Nephron progenitor cell (in vitro differentiated cells): Measurements from ENCODE around the gene SIRT1.

Source experiments
- DNase-seq: peaks from one replicate; pipeline ENCODE4 v3.0.0; 2021
- H3K27ac Mint-ChIP-seq: 2 replicates; pipeline ENCODE4 v1.8.0; 2021; ENCODE audit warnings: mild to moderate bottlenecking, moderate library complexity, mixed read lengths
- H3K27me3 Mint-ChIP-seq: 2 replicates; pipeline ENCODE4 v1.8.0; 2021; ENCODE audit warnings: mild to moderate bottlenecking, low read depth, mixed read lengths; ENCODE audit not compliant: poor library complexity
- H3K36me3 Mint-ChIP-seq: 2 replicates; pipeline ENCODE4 v1.8.0; 2021; ENCODE audit warnings: low read depth, mixed read lengths
- H3K4me1 Mint-ChIP-seq: 2 replicates; pipeline ENCODE4 v1.8.0; 2021; ENCODE audit warnings: mixed read lengths
- H3K4me3 Mint-ChIP-seq: 2 replicates; pipeline ENCODE4 v1.8.0; 2021; ENCODE audit warnings: mild to moderate bottlenecking, moderate library complexity, mixed read lengths
- H3K9me3 Mint-ChIP-seq: 2 replicates; pipeline ENCODE4 v1.8.0; 2021; ENCODE audit warnings: mild to moderate bottlenecking, moderate library complexity, mixed read lengths
- TF ChIP-seq, protein P1 (sequence below): fragments of 200-600 bp; sonication (generic); IDR thresholded peaks from 2 replicates; pipeline ENCODE4 v1.5.0; 2021; ENCODE audit warnings: antibody characterized with exemption

The SIRT1 gene

GRCh38 chr10:67884842-67885670 lies 600 bp downstream of the SIRT1 start:
- peaks cover 33% of the 10 kb centered on the region for H3K36me3 Mint-ChIP-seq
- peak; percentile 75 for DNase-seq
- H3K9me3 Mint-ChIP-seq = no peaks in the 10 kb centered on the region
- peaks cover 3% of the 10 kb centered on the region for H3K27me3 Mint-ChIP-seq
- H3K4me3 Mint-ChIP-seq = peak overlapping the region; percentile 96
- H3K27ac Mint-ChIP-seq = peak overlapping the region; percentile 96
- TF ChIP-seq, protein P1, sequence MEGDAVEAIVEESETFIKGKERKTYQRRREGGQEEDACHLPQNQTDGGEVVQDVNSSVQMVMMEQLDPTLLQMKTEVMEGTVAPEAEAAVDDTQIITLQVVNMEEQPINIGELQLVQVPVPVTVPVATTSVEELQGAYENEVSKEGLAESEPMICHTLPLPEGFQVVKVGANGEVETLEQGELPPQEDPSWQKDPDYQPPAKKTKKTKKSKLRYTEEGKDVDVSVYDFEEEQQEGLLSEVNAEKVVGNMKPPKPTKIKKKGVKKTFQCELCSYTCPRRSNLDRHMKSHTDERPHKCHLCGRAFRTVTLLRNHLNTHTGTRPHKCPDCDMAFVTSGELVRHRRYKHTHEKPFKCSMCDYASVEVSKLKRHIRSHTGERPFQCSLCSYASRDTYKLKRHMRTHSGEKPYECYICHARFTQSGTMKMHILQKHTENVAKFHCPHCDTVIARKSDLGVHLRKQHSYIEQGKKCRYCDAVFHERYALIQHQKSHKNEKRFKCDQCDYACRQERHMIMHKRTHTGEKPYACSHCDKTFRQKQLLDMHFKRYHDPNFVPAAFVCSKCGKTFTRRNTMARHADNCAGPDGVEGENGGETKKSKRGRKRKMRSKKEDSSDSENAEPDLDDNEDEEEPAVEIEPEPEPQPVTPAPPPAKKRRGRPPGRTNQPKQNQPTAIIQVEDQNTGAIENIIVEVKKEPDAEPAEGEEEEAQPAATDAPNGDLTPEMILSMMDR = no peak
- H3K4me1 Mint-ChIP-seq = peaks cover 22% of the 10 kb centered on the region

GRCh38 chr10:67893637-67894036 lies 9.2 kb downstream of the SIRT1 start:
- H3K27ac Mint-ChIP-seq = no peak overlapping the region
- no peak for DNase-seq
- no peaks in the 10 kb centered on the region for H3K9me3 Mint-ChIP-seq
- TF ChIP-seq, protein P1 = no peak
- no peaks in the 10 kb centered on the region for H3K4me1 Mint-ChIP-seq
- no peaks in the 10 kb centered on the region for H3K27me3 Mint-ChIP-seq
- peaks cover 75% of the 10 kb centered on the region for H3K36me3 Mint-ChIP-seq
- H3K4me3 Mint-ChIP-seq = no peak overlapping the region

- Mint-ChIP-seq H3K36me3 (peaks cover 70% of the 10 kb centered on the region), H3K27me3 (no peaks in the 10 kb centered on the region), H3K27ac (peak overlapping the region; percentile 48), H3K4me3 (no peak overlapping the region), H3K9me3 (peaks cover 3% of the 10 kb centered on the region), H3K4me1 (no peaks in the 10 kb centered on the region)
- DNase-seq = no peak
- TF ChIP-seq, protein P1 = no peak
Observed at GRCh38 chr10:67903581-67903980, 19.1 kb downstream of the SIRT1 start.

DNA sequence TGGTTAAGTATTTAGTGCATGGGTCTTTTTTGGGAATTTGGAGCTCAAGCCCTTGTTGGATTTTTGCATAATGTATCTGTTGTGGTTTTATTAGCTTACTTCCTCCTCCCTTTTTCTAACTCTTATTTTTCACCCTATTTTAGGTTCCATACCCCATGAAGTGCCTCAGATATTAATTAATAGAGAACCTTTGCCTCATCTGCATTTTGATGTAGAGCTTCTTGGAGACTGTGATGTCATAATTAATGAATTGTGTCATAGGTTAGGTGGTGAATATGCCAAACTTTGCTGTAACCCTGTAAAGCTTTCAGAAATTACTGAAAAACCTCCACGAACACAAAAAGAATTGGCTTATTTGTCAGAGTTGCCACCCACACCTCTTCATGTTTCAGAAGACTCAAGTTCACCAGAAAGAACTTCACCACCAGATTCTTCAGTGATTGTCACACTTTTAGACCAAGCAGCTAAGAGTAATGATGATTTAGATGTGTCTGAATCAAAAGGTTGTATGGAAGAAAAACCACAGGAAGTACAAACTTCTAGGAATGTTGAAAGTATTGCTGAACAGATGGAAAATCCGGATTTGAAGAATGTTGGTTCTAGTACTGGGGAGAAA lies 28.0 kb downstream of the SIRT1 start:
- Mint-ChIP-seq H3K9me3 (no peaks in the 10 kb centered on the region), H3K4me3 (no peak overlapping the region), H3K27me3 (no peaks in the 10 kb centered on the region), H3K27ac (peak overlapping the region; percentile 30), H3K4me1 (no peaks in the 10 kb centered on the region), H3K36me3 (peaks cover 72% of the 10 kb centered on the region)
- DNase-seq = no peak
- TF ChIP-seq, protein P1 = no peak

DNA sequence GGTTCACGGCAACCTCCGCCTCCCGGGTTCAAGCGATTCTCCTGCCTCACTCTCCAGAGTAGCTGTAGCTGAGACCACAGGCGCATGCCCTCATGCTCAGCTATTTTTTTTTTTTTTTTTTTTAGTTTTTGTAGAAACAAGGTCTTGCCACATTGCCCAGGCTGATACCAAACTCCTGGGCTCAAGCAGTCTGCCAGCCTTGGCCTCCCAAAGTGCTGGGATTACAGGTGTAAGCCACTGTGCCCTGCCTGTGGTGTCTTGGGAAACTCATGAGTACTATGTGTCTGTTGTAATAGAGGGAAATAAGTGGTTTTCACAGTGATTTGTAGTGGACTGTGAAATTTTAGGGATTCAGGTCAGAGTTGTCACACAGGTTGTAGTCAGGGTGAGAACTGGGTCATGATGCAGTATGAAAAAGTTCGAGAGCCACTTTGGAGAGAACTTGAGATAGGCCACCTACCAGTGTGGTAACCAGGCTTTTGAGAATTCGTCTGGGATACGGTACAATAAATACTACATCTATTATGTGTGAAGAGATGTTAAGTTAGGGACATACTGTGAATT lies 30.4 kb downstream of the SIRT1 start:
- TF ChIP-seq, protein P1 = no peak
- H3K4me3 Mint-ChIP-seq = no peak overlapping the region
- DNase-seq = no peak
- no peaks in the 10 kb centered on the region for H3K27me3 Mint-ChIP-seq
- no peaks in the 10 kb centered on the region for H3K4me1 Mint-ChIP-seq
- peak overlapping the region; percentile 36 for H3K27ac Mint-ChIP-seq
- peaks cover 60% of the 10 kb centered on the region for H3K36me3 Mint-ChIP-seq
- H3K9me3 Mint-ChIP-seq = no peaks in the 10 kb centered on the region
